DND-41 (cell line): ENCODE results near the gene CCL2.

Experiments used
- ATAC-seq: fragments of 200-7000 bp; cut with Tn5 transposase; 3 replicates; pipeline ENCODE4 v1.9.1; 2021; ENCODE audit warnings: low read depth; ENCODE audit not compliant: insufficient read depth
- DNase-seq: peaks from one replicate; pipeline ENCODE4 v3.0.0-alpha.2; 2020
- H2AFZ ChIP-seq: 2 replicates; pipeline ENCODE4 v1.6.0; 2012; ENCODE audit warnings: low read depth, low read length
- H3K27ac ChIP-seq: 2 replicates; pipeline ENCODE4 v1.5.1; 2012; ENCODE audit warnings: low read length, inconsistent platforms
- H3K27me3 ChIP-seq: fragments of 200-600 bp; sonication (generic); 2 replicates; pipeline ENCODE4 v1.6.0; 2012; ENCODE audit warnings: low read length, mild to moderate bottlenecking, inconsistent platforms; ENCODE audit not compliant: insufficient read depth, poor library complexity
- H3K36me3 ChIP-seq: 2 replicates; pipeline ENCODE4 v1.5.1; 2012; ENCODE audit warnings: low read length, inconsistent platforms; ENCODE audit not compliant: insufficient read depth
- H3K4me1 ChIP-seq: 2 replicates; pipeline ENCODE4 v1.5.1; 2012; ENCODE audit warnings: mild to moderate bottlenecking, low read length; ENCODE audit not compliant: insufficient read depth
- H3K4me2 ChIP-seq: 2 replicates; pipeline ENCODE4 v1.6.0; 2012; ENCODE audit warnings: mild to moderate bottlenecking, moderate library complexity, low read length, inconsistent platforms; ENCODE audit not compliant: insufficient read depth
- H3K4me3 ChIP-seq, 2 experiments: fragments of 200-600 bp in 1 of 2; shearing (Covaris generic) in 1 of 2; 2 replicates each; pipeline ENCODE4 v1.5.1; 2012 to 2016; ENCODE audit warnings: inconsistent platforms in 2 of 2, low read length in 2 of 2, mild to moderate bottlenecking in 2 of 2, low read depth in 1 of 2, moderate library complexity in 1 of 2
- H3K79me2 ChIP-seq: 2 replicates; pipeline ENCODE4 v1.6.0; 2012; ENCODE audit warnings: low read length, inconsistent platforms; ENCODE audit not compliant: insufficient read depth
- H3K9ac ChIP-seq: 2 replicates; pipeline ENCODE4 v1.6.0; 2012; ENCODE audit warnings: low read depth, mild to moderate bottlenecking, inconsistent platforms, low read length, moderate library complexity
- H3K9me3 ChIP-seq: 2 replicates; pipeline ENCODE4 v1.5.1; 2012; ENCODE audit warnings: low read length, moderate library complexity, mild to moderate bottlenecking, inconsistent platforms; ENCODE audit not compliant: insufficient read depth, severe bottlenecking
- H4K20me1 ChIP-seq: 2 replicates; pipeline ENCODE4 v1.6.0; 2012; ENCODE audit warnings: low read length; ENCODE audit not compliant: insufficient read depth
- CTCF ChIP-seq: IDR thresholded peaks from 2 replicates; pipeline ENCODE4 v1.5.1; 2012; ENCODE audit warnings: borderline replicate concordance, low read length, moderate library complexity, mild to moderate bottlenecking; ENCODE audit not compliant: poor library complexity, severe bottlenecking; ENCODE audit errors: extremely low read depth
- EZH2 ChIP-seq: IDR thresholded peaks from 3 replicates; pipeline ENCODE4 v1.6.1; 2012; ENCODE audit warnings: borderline replicate concordance, low read depth, mild to moderate bottlenecking, moderate library complexity, low read length, inconsistent platforms; ENCODE audit not compliant: severe bottlenecking

Gene CCL2

GRCh38 chr17:34227707-34228106, 27.4 kb upstream of the CCL2 start:
- DNase-seq, result no peak
- Histone ChIP-seq H3K36me3 (no peaks in the 10 kb centered on the region), H4K20me1 (no peaks in the 10 kb centered on the region), H2AFZ (no peak overlapping the region), H3K27ac (no peak overlapping the region), H3K4me1 (no peaks in the 10 kb centered on the region), H3K4me2 (no peak overlapping the region), H3K27me3 (peaks cover 2% of the 10 kb centered on the region), H3K4me3 (no peak overlapping the region), H3K79me2 (no peaks in the 10 kb centered on the region), H3K9me3 (peaks cover 6% of the 10 kb centered on the region), H3K9ac (no peak overlapping the region)
- TF ChIP-seq EZH2 (no peak), CTCF (no peak)
- ATAC-seq, result no peak

GRCh38 chr17:34228781-34229180, 26.3 kb upstream of the CCL2 start:
- Histone ChIP-seq H3K9ac (no peak overlapping the region), H3K4me3 (no peak overlapping the region), H3K79me2 (no peaks in the 10 kb centered on the region), H3K4me2 (no peak overlapping the region), H4K20me1 (no peaks in the 10 kb centered on the region), H3K27ac (no peak overlapping the region), H2AFZ (no peak overlapping the region), H3K27me3 (no peaks in the 10 kb centered on the region), H3K4me1 (no peaks in the 10 kb centered on the region), H3K36me3 (no peaks in the 10 kb centered on the region), H3K9me3 (peaks cover 6% of the 10 kb centered on the region)
- no peak for TF ChIP-seq CTCF
- no peak for TF ChIP-seq EZH2
- ATAC-seq (no peak), DNase-seq (no peak)

- H3K9ac ChIP-seq, result no peak overlapping the region
- no peaks in the 10 kb centered on the region for H3K36me3 ChIP-seq
- no peaks in the 10 kb centered on the region for H3K27me3 ChIP-seq
- H3K4me3 ChIP-seq, result no peak overlapping the region
- ATAC-seq (no peak), DNase-seq (no peak)
- no peak overlapping the region for H3K27ac ChIP-seq
- H3K4me1 ChIP-seq, result no peaks in the 10 kb centered on the region
- no peak overlapping the region for H3K4me2 ChIP-seq
- H2AFZ ChIP-seq, result no peak overlapping the region
- H3K79me2 ChIP-seq, result no peaks in the 10 kb centered on the region
- H4K20me1 ChIP-seq, result no peaks in the 10 kb centered on the region
- no peak for TF ChIP-seq CTCF
- TF ChIP-seq EZH2, result no peak
- peaks cover 6% of the 10 kb centered on the region for H3K9me3 ChIP-seq
These were observed 24.7 kb upstream of the CCL2 start for GRCh38 chr17:34230342-34230741.

GRCh38 chr17:34234616-34235015, 20.5 kb upstream of the CCL2 start:
- no peak overlapping the region for H3K9ac ChIP-seq
- TF ChIP-seq CTCF, result no peak
- TF ChIP-seq EZH2, result no peak
- no peaks in the 10 kb centered on the region for H4K20me1 ChIP-seq
- H3K36me3 ChIP-seq, result no peaks in the 10 kb centered on the region
- no peak overlapping the region for H2AFZ ChIP-seq
- ATAC-seq (no peak), DNase-seq (no peak)
- H3K4me2 ChIP-seq, result no peak overlapping the region
- H3K4me1 ChIP-seq, result no peaks in the 10 kb centered on the region
- no peak overlapping the region for H3K4me3 ChIP-seq
- H3K79me2 ChIP-seq, result no peaks in the 10 kb centered on the region
- no peaks in the 10 kb centered on the region for H3K27me3 ChIP-seq
- H3K27ac ChIP-seq, result no peak overlapping the region
- H3K9me3 ChIP-seq, result peaks cover 4% of the 10 kb centered on the region
